GM23338 (cell line): Measurements from ENCODE around the gene ZBBX. TPM values are rescaled to one million over a fixed set of nuclear protein-coding genes. Genes with fewer than 3 reads are reported as not detected.

Source experiments
- ATAC-seq: fragments of 200-7000 bp; cut with Tn5 transposase; 3 replicates; pipeline ENCODE4 v1.9.1; 2020
- DNase-seq: peaks from one replicate; pipeline ENCODE4 v3.0.0-alpha.2; 2015; ENCODE audit warnings: low spot score
- H2AFZ ChIP-seq: fragments of 200-600 bp; sonication (generic); 2 replicates; pipeline ENCODE4 v1.8.0; 2016; ENCODE audit warnings: antibody characterized with exemption, mild to moderate bottlenecking, moderate library complexity
- H3F3A ChIP-seq: fragments of 200-600 bp; sonication (generic); replicated peaks from 2 replicates; pipeline ENCODE4 v1.8.0; 2017; ENCODE audit warnings: antibody characterized with exemption, mixed run types, low read depth
- H3K27ac ChIP-seq: fragments of 200-600 bp; sonication (generic); 2 replicates; pipeline ENCODE4 v1.6.1; 2016; ENCODE audit warnings: low read depth
- H3K27me3 ChIP-seq: fragments of 200-600 bp; sonication (generic); 2 replicates; pipeline ENCODE4 v1.8.0; 2016; ENCODE audit warnings: mild to moderate bottlenecking, mixed run types, moderate library complexity; ENCODE audit not compliant: insufficient read depth
- H3K36me3 ChIP-seq: fragments of 200-600 bp; sonication (generic); 2 replicates; pipeline ENCODE4 v1.8.0; 2016; ENCODE audit warnings: mild to moderate bottlenecking; ENCODE audit not compliant: insufficient read depth
- H3K4me1 ChIP-seq: fragments of 200-600 bp; sonication (generic); 2 replicates; pipeline ENCODE4 v1.8.0; 2016; ENCODE audit warnings: mild to moderate bottlenecking, moderate library complexity; ENCODE audit not compliant: insufficient read depth
- H3K4me2 ChIP-seq: fragments of 200-600 bp; sonication (generic); 2 replicates; pipeline ENCODE4 v1.7.1; 2017; ENCODE audit warnings: mixed run types
- H3K4me3 ChIP-seq: fragments of 200-600 bp; sonication (generic); 2 replicates; pipeline ENCODE4 v1.6.1; 2016; ENCODE audit warnings: mixed run types
- H3K79me2 ChIP-seq: fragments of 200-600 bp; sonication (generic); replicated peaks from 2 replicates; pipeline ENCODE4 v1.8.0; 2017; ENCODE audit warnings: mild to moderate bottlenecking; ENCODE audit not compliant: insufficient read depth
- H3K9me2 ChIP-seq: fragments of 200-600 bp; sonication (generic); 2 replicates; pipeline ENCODE4 v1.8.0; 2017; ENCODE audit not compliant: insufficient read depth
- H4K20me1 ChIP-seq: fragments of 200-600 bp; sonication (generic); replicated peaks from 2 replicates; pipeline ENCODE4 v1.8.0; 2017; ENCODE audit warnings: mild to moderate bottlenecking; ENCODE audit not compliant: insufficient read depth
- H3K27ac Mint-ChIP-seq: 2 replicates; pipeline ENCODE4 v1.8.0; 2020; ENCODE audit warnings: inconsistent platforms, mild to moderate bottlenecking, moderate library complexity, mixed read lengths
- H3K27me3 Mint-ChIP-seq: 3 replicates; pipeline ENCODE4 v1.8.0; 2022; ENCODE audit warnings: low read depth, mild to moderate bottlenecking, moderate library complexity, mixed read lengths, inconsistent platforms; ENCODE audit not compliant: insufficient read depth, poor library complexity
- H3K36me3 Mint-ChIP-seq: 3 replicates; pipeline ENCODE4 v1.8.0; 2021; ENCODE audit warnings: low read depth, mild to moderate bottlenecking, inconsistent platforms, moderate library complexity, mixed read lengths
- H3K4me1 Mint-ChIP-seq: 3 replicates; pipeline ENCODE4 v1.8.0; 2020; ENCODE audit warnings: mild to moderate bottlenecking, inconsistent platforms, mixed read lengths
- H3K4me3 Mint-ChIP-seq: 3 replicates; pipeline ENCODE4 v1.8.0; 2021; ENCODE audit warnings: moderate library complexity, mild to moderate bottlenecking, inconsistent platforms, mixed read lengths
- H3K9me3 Mint-ChIP-seq: 3 replicates; pipeline ENCODE4 v1.8.0; 2020; ENCODE audit warnings: moderate library complexity, mild to moderate bottlenecking, inconsistent platforms, mixed read lengths
- CREB1 ChIP-seq: fragments of 250-450 bp; sonication (Bioruptor Pico); IDR thresholded peaks from 2 replicates; pipeline ENCODE4 v1.5.0; 2020; ENCODE audit warnings: low read depth, mild to moderate bottlenecking, moderate library complexity
- ETS1 ChIP-seq: IDR thresholded peaks from 2 replicates; pipeline ENCODE4 v1.6.1; 2016; ENCODE audit warnings: antibody characterized with exemption
- EZH2 ChIP-seq: fragments of 200-600 bp; sonication (generic); IDR thresholded peaks from one replicate; pipeline ENCODE4 v1.8.0; 2017; ENCODE audit warnings: antibody characterized with exemption, mild to moderate bottlenecking, low read depth; ENCODE audit not compliant: unreplicated experiment
- EZH2phosphoT487 ChIP-seq: fragments of 200-600 bp; sonication (generic); IDR thresholded peaks from one replicate; pipeline ENCODE4 v1.8.1; 2018; ENCODE audit warnings: antibody characterized with exemption; ENCODE audit not compliant: unreplicated experiment
- JUNB ChIP-seq: IDR thresholded peaks from one replicate; pipeline ENCODE4 v1.6.1; 2016; ENCODE audit warnings: antibody characterized with exemption; ENCODE audit not compliant: unreplicated experiment
- NANOG ChIP-seq: IDR thresholded peaks from 2 replicates; pipeline ENCODE4 v1.6.1; 2016; ENCODE audit warnings: antibody characterized with exemption, borderline replicate concordance
- POLR2AphosphoS5 ChIP-seq: IDR thresholded peaks from 2 replicates; pipeline ENCODE4 v1.6.1; 2016; ENCODE audit warnings: antibody characterized with exemption, low read depth
- STAT1 ChIP-seq: IDR thresholded peaks from one replicate; pipeline ENCODE4 v1.6.1; 2016; ENCODE audit warnings: antibody characterized with exemption; ENCODE audit not compliant: unreplicated experiment
- ZNF114 ChIP-seq: fragments of 250-450 bp; sonication (Bioruptor Pico); IDR thresholded peaks from 2 replicates; pipeline ENCODE4 v1.5.0; 2020; ENCODE audit warnings: mild to moderate bottlenecking, moderate library complexity
- ZNF331 ChIP-seq: fragments of 250-450 bp; sonication (Bioruptor Pico); IDR thresholded peaks from 2 replicates; pipeline ENCODE4 v1.5.0; 2020; ENCODE audit warnings: low read depth, mild to moderate bottlenecking, moderate library complexity
- polyA plus RNA-seq: library from polyadenylated mRNA; unstranded; fragments of >200 nt; fragmentation: Nextera tagmentation; extraction: Ambion mirVana; gene quantifications from 2 replicates; pipeline ENCODE4 v1.2.1, GENCODE V29; 2016
- total RNA-seq: library from RNA; depleted of rRNA; stranded (reverse); fragments of >200 nt; shearing (Covaris generic); gene quantifications from 2 replicates; pipeline ENCODE4 v1.2.3, GENCODE V29; 2014
- TF ChIP-seq, protein P1 (sequence below), 2 experiments: fragments of 200-600 bp in 1 of 2; sonication (generic) in 1 of 2; conservative IDR thresholded peaks; 2 replicates each; pipeline versions ENCODE4 v1.5.1 to v1.6.1; 2016 to 2017; ENCODE audit warnings: antibody characterized with exemption in 2 of 2, low read depth in 2 of 2, mild to moderate bottlenecking in 2 of 2, moderate library complexity in 1 of 2

The ZBBX gene
- total and polyA plus RNA-seq, 2 experiments from 2014 or later = 0.90 to 1.1 TPM

DNA sequence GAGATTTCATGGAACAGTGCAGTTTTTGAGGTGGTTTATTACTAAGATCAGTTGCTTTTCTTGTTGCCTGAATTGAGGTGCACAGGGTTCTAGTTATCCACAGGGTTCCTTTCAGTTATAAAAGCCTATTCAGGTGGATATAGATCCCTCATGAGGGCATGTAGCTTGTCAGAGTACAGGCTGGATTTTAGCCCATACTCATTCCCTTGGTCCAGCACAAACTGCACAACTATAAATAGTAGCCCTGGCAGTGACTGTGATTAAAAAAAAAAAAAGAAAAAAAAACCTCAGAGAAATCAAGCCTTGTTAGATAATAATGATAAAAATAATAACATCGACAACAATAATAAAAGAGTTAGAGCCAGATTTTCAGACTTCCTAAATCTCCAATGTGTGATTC, 154.3 kb downstream of the ZBBX start:
- ATAC-seq = no peak
- no peak overlapping the region for H3K4me3 ChIP-seq
- no peaks in the 10 kb centered on the region for H3K36me3 ChIP-seq
- H3K4me1 Mint-ChIP-seq = no peaks in the 10 kb centered on the region
- no peaks in the 10 kb centered on the region for H3K36me3 Mint-ChIP-seq
- no peaks in the 10 kb centered on the region for H3F3A ChIP-seq
- no peak for TF ChIP-seq ZNF114 (CRISPR knock-in tag)
- TF ChIP-seq STAT1 = no peak
- no peak for TF ChIP-seq JUNB
- no peak for TF ChIP-seq ZNF331 (CRISPR knock-in tag)
- no peaks in the 10 kb centered on the region for H3K27me3 ChIP-seq
- no peak overlapping the region for H3K4me2 ChIP-seq
- no peak for DNase-seq
- H3K4me3 Mint-ChIP-seq = no peak overlapping the region
- no peaks in the 10 kb centered on the region for H3K4me1 ChIP-seq
- H3K9me3 Mint-ChIP-seq = no peaks in the 10 kb centered on the region
- no peaks in the 10 kb centered on the region for H3K27me3 Mint-ChIP-seq
- peaks cover 8% of the 10 kb centered on the region for H3K9me2 ChIP-seq
- H3K27ac Mint-ChIP-seq = no peak overlapping the region
- H4K20me1 ChIP-seq = no peaks in the 10 kb centered on the region
- no peak overlapping the region for H3K27ac ChIP-seq
- no peaks in the 10 kb centered on the region for H3K79me2 ChIP-seq
- H2AFZ ChIP-seq = 0 out of 2 replicates have a peak overlapping the region, but pooled peaks have one; percentile 17

DNA sequence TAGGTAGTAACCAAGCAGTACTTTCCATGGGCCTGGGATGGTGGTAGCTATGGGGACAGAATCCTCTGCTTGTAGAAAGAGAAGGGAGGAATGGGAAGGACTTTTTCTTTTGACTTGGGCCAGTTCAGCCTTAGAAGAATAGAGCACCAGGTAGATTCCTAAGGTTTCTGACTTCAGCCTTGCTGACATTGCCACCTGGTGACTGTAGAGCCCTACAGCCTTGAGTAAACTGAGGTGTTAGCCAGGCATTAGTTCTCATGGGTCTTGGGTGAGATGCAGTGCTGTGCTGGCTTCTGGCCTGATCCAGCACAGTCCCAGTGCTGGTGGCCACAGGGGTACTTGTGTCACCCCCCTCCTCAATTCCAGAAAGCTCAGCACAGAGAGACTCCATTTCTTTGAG, 171.1 kb downstream of the ZBBX start:
- 0 out of 2 replicates have a peak, but pooled peaks cover 8% of the 10 kb centered on the region for H3K9me2 ChIP-seq
- no peak overlapping the region for H3K4me3 ChIP-seq
- no peaks in the 10 kb centered on the region for H3K36me3 Mint-ChIP-seq
- no peaks in the 10 kb centered on the region for H3K27me3 ChIP-seq
- H3K27ac ChIP-seq = no peak overlapping the region
- H3K4me1 Mint-ChIP-seq = no peaks in the 10 kb centered on the region
- H3K79me2 ChIP-seq = no peaks in the 10 kb centered on the region
- DNase-seq (peak; percentile 2), ATAC-seq (peak; percentile 34; the same call in 1 of the 3 replicates)
- no peak overlapping the region for H3K27ac Mint-ChIP-seq
- TF ChIP-seq NANOG = no peak
- TF ChIP-seq, protein P1, sequence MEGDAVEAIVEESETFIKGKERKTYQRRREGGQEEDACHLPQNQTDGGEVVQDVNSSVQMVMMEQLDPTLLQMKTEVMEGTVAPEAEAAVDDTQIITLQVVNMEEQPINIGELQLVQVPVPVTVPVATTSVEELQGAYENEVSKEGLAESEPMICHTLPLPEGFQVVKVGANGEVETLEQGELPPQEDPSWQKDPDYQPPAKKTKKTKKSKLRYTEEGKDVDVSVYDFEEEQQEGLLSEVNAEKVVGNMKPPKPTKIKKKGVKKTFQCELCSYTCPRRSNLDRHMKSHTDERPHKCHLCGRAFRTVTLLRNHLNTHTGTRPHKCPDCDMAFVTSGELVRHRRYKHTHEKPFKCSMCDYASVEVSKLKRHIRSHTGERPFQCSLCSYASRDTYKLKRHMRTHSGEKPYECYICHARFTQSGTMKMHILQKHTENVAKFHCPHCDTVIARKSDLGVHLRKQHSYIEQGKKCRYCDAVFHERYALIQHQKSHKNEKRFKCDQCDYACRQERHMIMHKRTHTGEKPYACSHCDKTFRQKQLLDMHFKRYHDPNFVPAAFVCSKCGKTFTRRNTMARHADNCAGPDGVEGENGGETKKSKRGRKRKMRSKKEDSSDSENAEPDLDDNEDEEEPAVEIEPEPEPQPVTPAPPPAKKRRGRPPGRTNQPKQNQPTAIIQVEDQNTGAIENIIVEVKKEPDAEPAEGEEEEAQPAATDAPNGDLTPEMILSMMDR (conservative IDR thresholded peaks at IDR 0.05; ENCODE audit: low read depth in 2 of 2) = peak in 1 of 2 experiments; percentile 48; a peak in 2 of 4 replicates
- H4K20me1 ChIP-seq = no peaks in the 10 kb centered on the region
- H3K9me3 Mint-ChIP-seq = no peaks in the 10 kb centered on the region
- peaks cover 3% of the 10 kb centered on the region for H3K27me3 Mint-ChIP-seq
- H3K36me3 ChIP-seq = no peaks in the 10 kb centered on the region
- no peak overlapping the region for H2AFZ ChIP-seq
- no peaks in the 10 kb centered on the region for H3F3A ChIP-seq
- H3K4me1 ChIP-seq = no peaks in the 10 kb centered on the region
- no peak overlapping the region for H3K4me2 ChIP-seq
- H3K4me3 Mint-ChIP-seq = no peak overlapping the region

DNA sequence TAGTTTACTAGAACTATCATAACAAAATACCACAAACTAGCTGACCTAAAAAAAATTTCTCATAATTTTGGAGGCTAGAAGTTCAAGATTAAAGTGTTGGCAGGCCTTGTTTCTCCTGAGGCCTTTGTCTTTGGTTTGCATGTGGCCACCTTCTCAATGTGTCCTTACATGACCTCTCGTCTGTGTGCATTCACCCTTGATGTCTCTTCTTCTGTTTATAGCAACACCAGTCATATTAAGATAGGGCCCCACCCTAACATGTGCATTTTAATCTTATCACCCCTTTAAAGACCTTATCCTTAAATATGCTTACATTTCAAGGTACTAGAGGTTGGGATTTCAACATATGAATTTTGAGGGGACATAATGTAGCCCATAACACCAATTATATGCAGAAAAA, 177.0 kb downstream of the ZBBX start:
- no peaks in the 10 kb centered on the region for H3K79me2 ChIP-seq
- H3K4me2 ChIP-seq = no peak overlapping the region
- H2AFZ ChIP-seq = no peak overlapping the region
- H3K4me3 ChIP-seq = no peak overlapping the region
- no peaks in the 10 kb centered on the region for H3K9me2 ChIP-seq
- H3K27me3 Mint-ChIP-seq = no peaks in the 10 kb centered on the region
- H3K9me3 Mint-ChIP-seq = no peaks in the 10 kb centered on the region
- H3K27ac Mint-ChIP-seq = no peak overlapping the region
- H3K27ac ChIP-seq = no peak overlapping the region
- no peaks in the 10 kb centered on the region for H3K4me1 Mint-ChIP-seq
- no peaks in the 10 kb centered on the region for H3K36me3 ChIP-seq
- H3K36me3 Mint-ChIP-seq = no peaks in the 10 kb centered on the region
- ATAC-seq (no peak), DNase-seq (no peak)
- H3K4me1 ChIP-seq = no peaks in the 10 kb centered on the region
- H4K20me1 ChIP-seq = no peaks in the 10 kb centered on the region
- no peak overlapping the region for H3K4me3 Mint-ChIP-seq
- no peaks in the 10 kb centered on the region for H3K27me3 ChIP-seq
- no peaks in the 10 kb centered on the region for H3F3A ChIP-seq
- TF ChIP-seq ZNF114 (CRISPR knock-in tag) = no peak
- TF ChIP-seq, protein P1 (conservative IDR thresholded peaks at IDR 0.05; ENCODE audit: low read depth in 2 of 2) = no peak
- no peak for TF ChIP-seq ETS1
- TF ChIP-seq JUNB = no peak
- no peak for TF ChIP-seq EZH2
- TF ChIP-seq ZNF331 (CRISPR knock-in tag) = no peak
- no peak for TF ChIP-seq CREB1 (CRISPR knock-in tag)
- no peak for TF ChIP-seq POLR2AphosphoS5
- no peak for TF ChIP-seq STAT1
- TF ChIP-seq NANOG = no peak
- no peak for TF ChIP-seq EZH2phosphoT487
